Heart left ventricle (tissue), 16 donors: ENCODE measurements around the gene PLEKHA6. TPM values are rescaled to one million over a fixed set of nuclear protein-coding genes. Genes with fewer than 3 reads are reported as not detected.

Source experiments
- ATAC-seq, 4 donors: fragments of 200-7000 bp; cut with Tn5 transposase; one replicate each; pipeline ENCODE4 v1.9.1; 2020 to 2022; ENCODE audit warnings: moderate library complexity in 4 of 4, mild to moderate bottlenecking in 3 of 4, moderate number of reproducible peaks in 1 of 4
- DNase-seq, 5 donors: peaks; one replicate each; pipeline ENCODE4 v3.0.0-alpha.2; 2020
- H3K27ac ChIP-seq, 12 donors: fragments of 200-600 bp; sonication (generic) in 4 of 12; one replicate each; pipeline versions ENCODE4 v1.5.0 to v1.8.0; 2016 to 2022; ENCODE audit warnings: mild to moderate bottlenecking in 2 of 12
- H3K27me3 ChIP-seq, 9 donors: fragments of 200-600 bp; sonication (generic) in 2 of 9; one replicate each; pipeline versions ENCODE4 v1.5.1 to v1.8.0; 2016 to 2022; ENCODE audit warnings: mild to moderate bottlenecking in 3 of 9
- H3K36me3 ChIP-seq, 9 donors: fragments of 200-600 bp; sonication (generic) in 2 of 9; one replicate each; pipeline versions ENCODE4 v1.5.0 to v1.8.0; 2018 to 2022; ENCODE audit warnings: mild to moderate bottlenecking in 2 of 9
- H3K4me1 ChIP-seq, 12 donors: fragments of 200-600 bp; sonication (generic) in 4 of 12; one replicate each; pipeline versions ENCODE4 v1.5.0 to v1.8.0; 2016 to 2022; ENCODE audit warnings: mild to moderate bottlenecking in 3 of 12
- H3K4me3 ChIP-seq, 12 donors: fragments of 200-600 bp; sonication (generic) in 4 of 12; one replicate each; pipeline versions ENCODE4 v1.5.0 to v1.8.0; 2017 to 2022; ENCODE audit warnings: mild to moderate bottlenecking in 9 of 12, moderate library complexity in 4 of 12
- H3K9me3 ChIP-seq, 12 donors: fragments of 200-600 bp; sonication (generic) in 4 of 12; one replicate each; pipeline versions ENCODE4 v1.5.0 to v1.8.0; 2016 to 2022; ENCODE audit warnings: mild to moderate bottlenecking in 1 of 12
- CTCF ChIP-seq, 12 donors: fragments of 200-600 bp; sonication (generic) in 4 of 12; IDR thresholded peaks; one replicate each; pipeline versions ENCODE4 v1.5.0 to v1.8.0; 2018 to 2022; ENCODE audit warnings: antibody characterized with exemption in 12 of 12, mild to moderate bottlenecking in 5 of 12
- POLR2A ChIP-seq, 2 donors: fragments of 450-650 bp; IDR thresholded peaks; one replicate each; pipeline ENCODE4 v1.6.1; 2017; ENCODE audit warnings: antibody characterized with exemption in 2 of 2, mild to moderate bottlenecking in 2 of 2, moderate library complexity in 2 of 2
- WGBS, 4 donors: extraction: QIAGEN DNeasy Blood & Tissue Kit in 2 of 4; methylation state at CpG; one replicate each; pipeline versions ENCODE4 v1.1.5 to v1.1.7; 2013 to 2018; 5-methylcytosine and 5-hydroxymethylcytosine counted together
- intact Hi-C, 10 donors: fragments of 100-400 bp; cut with DNase I; formaldehyde crosslinking; loops; one replicate each; pipeline versions ENCODE4 v1.11.1 to v1.14.2; 2022
- polyA plus RNA-seq, 2 donors: library from polyadenylated mRNA; stranded (reverse); fragments of 200-250 nt; gene quantifications; one replicate each; pipeline ENCODE4 v1.2.3, GENCODE V29; 2013
- total RNA-seq, 9 donors: library from RNA; depleted of rRNA in 2 of 9; stranded (reverse); fragments of >200 nt in 2 of 9; fragmentation: NEBNext Ultra II Directional in 3 of 9; extraction: Animal tissue kit (Norgen Biotek cat#: 25700) in 3 of 9; gene quantifications; one replicate each; pipeline versions ENCODE4 v1.1.0 to v1.2.4, GENCODE V29; 2016 to 2023
- donor health status: ischemic (EF 13 %, LVEDD 7.1; RV severe dilation, severe dysfunction).
- donor health status: healthy with polysubstance abuse.
- donor health status: DM: no; HTN: yes; CAD: no.
- donor health status: DM: no; HTN: no; CAD: no.
- donor health status: ischemic (EF 25% LVEDD 6.9; RV normal size, moderate dysfunction).
- donor health status: ischemic (EF 25% LVEDD 5.7; RV mildly dilated, moderate dysfunction).
- donor health status: healthy.
- donor health status: DM: yes; HTN: yes; CAD: no.
- donor health status: ischemic (EF 35%, LVEDD 5.7; RV mildly dilated, moderate dysfunction).
- donor health status: nonischemic (EF 11% LVEDD 7.7; RV severe dilation, severe dysfunction).
- donor health status: DM: yes; HTN: yes; CAD: no.
- donor health status: PGD.
- donor health status: ischemic (EF 29% LVEDD 5.4; RV normal size, mild dysfunction).
- donor health status: nonischemic (EF 23%, LVEDD 6.1; RV moderate dilation, normal function).

The PLEKHA6 gene
- total and polyA plus RNA-seq, 11 donors: 5.2 to 33.2 (median 18.9) TPM

DNA sequence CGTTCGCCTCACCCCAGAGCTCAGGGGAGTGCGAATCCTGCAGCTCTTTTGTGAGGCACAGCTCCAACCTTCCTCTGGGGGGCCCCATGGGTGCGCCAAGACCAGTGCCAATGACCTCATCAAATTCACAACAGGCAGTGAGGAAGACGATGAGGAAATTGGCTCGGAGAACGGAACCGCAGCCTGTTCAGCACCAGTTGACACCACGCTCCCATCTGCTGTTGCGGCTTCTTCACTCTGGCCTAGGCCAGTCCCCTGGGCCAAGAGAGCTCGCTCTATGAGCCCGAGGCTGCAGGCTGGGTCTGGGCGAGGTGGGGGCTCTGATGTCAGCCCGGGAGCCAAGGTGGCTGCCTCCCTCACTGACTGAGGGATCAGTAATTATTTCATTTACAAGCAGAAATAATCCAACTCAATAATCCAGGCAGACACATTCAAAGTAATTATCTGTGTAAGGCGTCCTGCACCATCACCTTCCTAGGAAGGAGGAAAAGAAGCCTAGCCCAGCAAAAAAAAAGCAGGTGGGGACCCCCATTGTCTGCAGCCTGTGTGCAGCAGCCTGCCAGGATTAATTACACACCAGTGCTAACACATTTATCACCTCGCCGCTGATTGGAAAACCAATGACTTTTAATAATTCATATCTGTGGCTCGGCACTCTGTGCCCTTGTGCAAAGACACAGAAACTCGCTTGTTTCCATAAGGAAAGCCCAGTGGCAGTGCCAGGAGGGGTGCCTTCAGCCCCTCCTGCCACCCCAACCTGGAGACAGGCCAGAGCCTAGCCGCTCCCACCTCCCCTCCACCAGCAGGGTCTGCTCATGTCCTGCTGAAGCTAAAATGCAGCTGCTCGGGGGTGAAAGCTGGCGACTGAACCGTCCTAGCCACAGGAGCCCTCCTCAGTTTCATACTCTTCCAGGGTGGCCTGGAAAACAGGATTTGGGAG lies 1.9 kb downstream of the PLEKHA6 start:
- peak in 4 of 12 donors; percentile 8 to 25 (median 10) for TF ChIP-seq CTCF (IDR thresholded peaks at IDR 0.05)
- no peak for TF ChIP-seq POLR2A (IDR thresholded peaks at IDR 0.05)
- Histone ChIP-seq H3K4me3 (peak overlapping the region in 1 of 12 donors; percentile 14), H3K36me3 (no peaks in the 10 kb centered on the region), H3K4me1 (peaks cover under 1 to 39% (median 20%) of the 10 kb centered on the region in 12 donors), H3K27ac (peak overlapping the region in 6 of 12 donors; percentile 1 to 38 (median 18)), H3K9me3 (no peaks in the 10 kb centered on the region), H3K27me3 (peaks cover 0 to 4% (median 0%) of the 10 kb centered on the region in 9 donors)
- 65 to 70% (median 67%) methylated on average over 19 to 23 of the region's 23 CpGs for WGBS, 4 donors
- peak; percentile 13 to 65 (median 52) for ATAC-seq
- peak; percentile 33 to 72 (median 66) for DNase-seq
- intact Hi-C loops: no loop called here

DNA sequence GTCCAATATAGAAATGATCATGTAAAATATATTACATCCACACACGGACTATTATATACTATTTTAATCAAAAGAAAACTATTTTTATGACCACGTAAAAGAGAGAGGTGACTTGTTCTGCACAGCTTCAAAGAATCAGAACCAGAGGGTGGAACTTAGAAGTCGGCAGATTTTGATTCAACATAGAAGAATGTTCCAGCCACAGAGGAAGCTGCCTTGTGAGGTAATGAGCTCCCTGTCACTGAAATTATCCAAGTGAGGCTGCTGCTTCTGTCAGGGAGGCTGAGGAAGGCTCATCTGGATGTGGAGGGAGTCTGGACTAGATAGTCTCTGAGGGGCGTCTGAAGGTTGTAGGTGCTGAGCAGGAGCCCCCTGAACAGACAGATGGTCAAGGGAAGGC lies 2.7 kb downstream of the PLEKHA6 start:
- Histone ChIP-seq H3K4me1 (peaks cover 0 to 36% (median 18%) of the 10 kb centered on the region in 12 donors), H3K27ac (peak overlapping the region in 4 of 12 donors; percentile 1 to 38 (median 28)), H3K27me3 (peaks cover 0 to 4% (median 0%) of the 10 kb centered on the region in 9 donors), H3K4me3 (no peak overlapping the region), H3K9me3 (no peaks in the 10 kb centered on the region), H3K36me3 (no peaks in the 10 kb centered on the region)
- no peak for TF ChIP-seq POLR2A (IDR thresholded peaks at IDR 0.05)
- TF ChIP-seq CTCF (IDR thresholded peaks at IDR 0.05): no peak
- ATAC-seq (peak in 1 of 4 donors; percentile 24), DNase-seq (no peak)
- intact Hi-C loops: no loop called here
- WGBS, 4 donors: 80 to 87% (median 85%) methylated on average over 4 of the region's 4 CpGs

DNA sequence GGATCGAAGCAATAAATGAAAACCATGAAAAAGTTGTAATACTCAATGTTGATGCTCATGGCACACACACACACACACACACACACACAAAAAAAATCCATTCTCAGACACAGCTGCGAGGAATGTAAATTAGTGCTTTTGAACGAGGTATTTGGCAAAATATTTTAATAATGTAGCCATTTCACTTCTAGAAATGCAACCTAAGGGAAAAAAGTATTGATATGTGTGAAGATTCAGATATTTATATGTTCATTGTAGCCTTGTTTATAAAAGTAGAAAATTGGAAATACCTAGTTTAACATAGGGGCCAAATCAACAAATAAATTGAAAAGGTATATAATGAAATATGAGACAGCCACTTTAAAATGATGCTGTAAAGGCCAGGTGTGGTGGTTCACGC lies 3.8 kb downstream of the PLEKHA6 start:
- Histone ChIP-seq H3K4me1 (peaks cover 0 to 39% (median 19%) of the 10 kb centered on the region in 12 donors), H3K36me3 (no peaks in the 10 kb centered on the region), H3K27ac (no peak overlapping the region), H3K9me3 (no peaks in the 10 kb centered on the region), H3K27me3 (peaks cover 0 to 4% (median 0%) of the 10 kb centered on the region in 9 donors), H3K4me3 (no peak overlapping the region)
- DNase-seq (no peak), ATAC-seq (no peak)
- 93 to 95% (median 94%) methylated on average over 4 of the region's 4 CpGs for WGBS, 4 donors
- intact Hi-C loops: no loop called here
- no peak for TF ChIP-seq POLR2A (IDR thresholded peaks at IDR 0.05)
- TF ChIP-seq CTCF (IDR thresholded peaks at IDR 0.05): no peak

DNA sequence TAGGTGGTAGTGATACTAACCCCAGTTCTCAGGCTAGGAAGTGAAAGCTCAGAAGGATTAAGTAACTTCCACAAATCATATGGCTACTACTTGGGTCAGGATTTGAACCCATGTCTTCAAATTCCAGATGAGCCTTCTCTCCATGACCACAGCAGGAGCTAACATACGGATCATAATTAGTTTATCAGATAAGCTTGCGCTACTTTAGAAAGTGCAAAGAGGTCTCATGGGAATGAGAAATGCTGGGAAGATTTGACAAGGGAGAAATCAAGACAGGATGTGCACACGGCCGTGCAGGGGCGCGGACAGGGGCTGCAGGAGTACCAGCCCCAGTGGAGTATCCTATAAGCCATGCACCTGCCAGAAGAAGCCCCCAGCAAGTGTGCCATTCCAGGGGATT lies 5.2 kb downstream of the PLEKHA6 start:
- Histone ChIP-seq H3K27me3 (peaks cover 0 to 2% (median 0%) of the 10 kb centered on the region in 9 donors), H3K9me3 (no peaks in the 10 kb centered on the region), H3K4me1 (peaks cover 0 to 37% (median 22%) of the 10 kb centered on the region in 12 donors), H3K4me3 (no peak overlapping the region), H3K36me3 (no peaks in the 10 kb centered on the region), H3K27ac (no peak overlapping the region)
- ATAC-seq (no peak), DNase-seq (no peak)
- TF ChIP-seq CTCF (IDR thresholded peaks at IDR 0.05) (no peak), POLR2A (IDR thresholded peaks at IDR 0.05) (no peak)
- WGBS, 4 donors: 54 to 60% (median 56%) methylated on average over 6 of the region's 6 CpGs
- intact Hi-C loops: no loop called here
